Gastrocnemius medialis (tissue), 4 donors: ENCODE data around the gene SGK1. TPM values are rescaled to one million over a fixed set of nuclear protein-coding genes. Genes with fewer than 3 reads are reported as not detected.
"Not testable (repeated sequence)": the region's sequence is repeated elsewhere in the genome, so short reads cannot be mapped to it uniquely, and the experiment has no call there.

Experiments used
- ATAC-seq, 2 donors: fragments of 150-250 bp; one replicate each; pipeline ENCODE4 v1.9.1; 2016
- DNase-seq, 2 donors: peaks; one replicate each; pipeline ENCODE4 v3.0.0-alpha.2; 2019
- H3K27ac ChIP-seq, 4 donors: fragments of 200-600 bp; sonication (generic); 1 replicate in 1 of 4; 2 replicates in 3 of 4; pipeline ENCODE4 v1.5.1; 2016 to 2018; ENCODE audit warnings: mild to moderate bottlenecking in 2 of 4, moderate library complexity in 1 of 4
- H3K27me3 ChIP-seq, 3 donors: fragments of 200-600 bp; sonication (generic) in 2 of 3; 1 replicate in 1 of 3; 2 replicates in 2 of 3; pipeline versions ENCODE4 v1.5.1 to v1.6.0; 2016 to 2019; ENCODE audit warnings: mild to moderate bottlenecking in 1 of 3, moderate library complexity in 1 of 3
- H3K36me3 ChIP-seq, 2 donors: fragments of 200-600 bp; sonication (generic) in 1 of 2; one replicate each; pipeline ENCODE4 v1.5.1; 2017 to 2018
- H3K4me1 ChIP-seq, 2 donors: fragments of 200-600 bp; sonication (generic) in 1 of 2; one replicate each; pipeline ENCODE4 v1.5.1; 2016 to 2017; ENCODE audit warnings: mild to moderate bottlenecking in 2 of 2
- H3K4me3 ChIP-seq, 4 donors: fragments of 200-600 bp; sonication (generic) in 3 of 4; 1 replicate in 1 of 4; 2 replicates in 3 of 4; pipeline ENCODE4 v1.5.1; 2016 to 2019; ENCODE audit warnings: mild to moderate bottlenecking in 2 of 4
- H3K9me3 ChIP-seq, 3 donors: fragments of 200-600 bp; sonication (generic) in 2 of 3; 1 replicate in 1 of 3; 2 replicates in 2 of 3; pipeline ENCODE4 v1.5.1; 2016 to 2019
- POLR2A ChIP-seq, 2 donors: fragments of 450-650 bp; IDR thresholded peaks; one replicate each; pipeline ENCODE4 v1.6.1; 2017; ENCODE audit warnings: antibody characterized with exemption in 2 of 2, mild to moderate bottlenecking in 2 of 2, moderate library complexity in 2 of 2
- in situ Hi-C, 4 donors: fragments of 200-750 bp; cut with MboI; loops; one replicate each; pipeline versions ENCODE4 v1.15.0 to v1.8.0; 2017; ENCODE audit warnings: low sequenced_read_pairs in 4 of 4
- intact Hi-C: fragments of 100-400 bp; cut with DNase I; formaldehyde crosslinking; loops from one replicate; pipeline ENCODE4 v1.15.1; 2023; ENCODE audit warnings: low total_unique reads
- total RNA-seq, 4 donors: library from RNA; depleted of rRNA; stranded (reverse); fragments of >200 nt; gene quantifications; one replicate each; pipeline versions ENCODE4 v1.1.0 to v1.2.3, GENCODE V29; 2016
- TF ChIP-seq, protein P1 (sequence below), 5 experiments: fragments of 450-650 bp in 3 of 5; fragments of 200-600 bp in 2 of 5; sonication (generic) in 2 of 5; IDR thresholded peaks in 4 of 5; conservative IDR thresholded peaks in 1 of 5; 1 replicate in 4 of 5; 2 replicates in 1 of 5; pipeline ENCODE4 v1.5.1; 2016 to 2019; ENCODE audit warnings: antibody characterized with exemption in 5 of 5, mild to moderate bottlenecking in 3 of 5, moderate library complexity in 3 of 5

Gene SGK1
- total RNA-seq, 4 donors from 2014 or later = 43.7 to 100 (median 56.2) TPM

DNA sequence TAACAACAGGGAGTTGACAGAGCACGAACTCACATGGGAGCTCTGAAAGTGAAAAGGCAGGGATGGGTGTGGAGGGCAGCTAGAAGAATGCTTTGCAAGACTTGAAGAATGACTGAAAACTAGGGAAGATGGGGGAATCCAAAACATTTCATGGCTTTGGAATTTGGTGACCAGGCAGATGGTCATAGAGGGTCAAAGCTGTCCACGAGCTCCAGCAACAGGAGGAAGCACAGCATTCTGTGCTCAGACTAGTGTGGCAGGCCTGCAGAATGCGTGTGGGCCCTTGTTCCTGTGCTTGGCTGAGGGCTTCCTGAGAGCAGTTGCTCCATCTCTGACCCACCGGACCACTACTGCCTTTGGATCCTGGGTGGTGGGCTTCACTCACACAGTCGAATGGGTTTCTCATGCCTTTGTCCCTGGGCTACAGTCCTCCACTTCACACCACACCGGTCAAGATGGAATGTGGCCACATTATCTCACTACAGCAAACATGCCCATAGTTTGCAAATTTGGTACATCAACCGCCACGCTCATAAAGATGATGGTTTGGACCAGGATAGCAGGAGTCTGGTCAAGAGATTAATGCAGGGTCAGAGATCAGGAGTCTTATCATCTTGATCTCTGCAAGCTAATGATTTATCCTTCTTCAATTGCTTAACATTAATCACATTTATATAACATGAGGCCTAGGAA is 100.7 kb downstream of the SGK1 start:
- intact Hi-C loops = no loop called here
- Histone ChIP-seq H3K36me3 (no peaks in the 10 kb centered on the region), H3K4me3 (no peak overlapping the region), H3K4me1 (no peaks in the 10 kb centered on the region), H3K27ac (no peak overlapping the region), H3K27me3 (no peaks in the 10 kb centered on the region), H3K9me3 (no peaks in the 10 kb centered on the region)
- in situ Hi-C loops = no loop called here
- DNase-seq (no peak), ATAC-seq (no peak)
- no peak for TF ChIP-seq POLR2A (IDR thresholded peaks at IDR 0.05)
- TF ChIP-seq, protein P1, sequence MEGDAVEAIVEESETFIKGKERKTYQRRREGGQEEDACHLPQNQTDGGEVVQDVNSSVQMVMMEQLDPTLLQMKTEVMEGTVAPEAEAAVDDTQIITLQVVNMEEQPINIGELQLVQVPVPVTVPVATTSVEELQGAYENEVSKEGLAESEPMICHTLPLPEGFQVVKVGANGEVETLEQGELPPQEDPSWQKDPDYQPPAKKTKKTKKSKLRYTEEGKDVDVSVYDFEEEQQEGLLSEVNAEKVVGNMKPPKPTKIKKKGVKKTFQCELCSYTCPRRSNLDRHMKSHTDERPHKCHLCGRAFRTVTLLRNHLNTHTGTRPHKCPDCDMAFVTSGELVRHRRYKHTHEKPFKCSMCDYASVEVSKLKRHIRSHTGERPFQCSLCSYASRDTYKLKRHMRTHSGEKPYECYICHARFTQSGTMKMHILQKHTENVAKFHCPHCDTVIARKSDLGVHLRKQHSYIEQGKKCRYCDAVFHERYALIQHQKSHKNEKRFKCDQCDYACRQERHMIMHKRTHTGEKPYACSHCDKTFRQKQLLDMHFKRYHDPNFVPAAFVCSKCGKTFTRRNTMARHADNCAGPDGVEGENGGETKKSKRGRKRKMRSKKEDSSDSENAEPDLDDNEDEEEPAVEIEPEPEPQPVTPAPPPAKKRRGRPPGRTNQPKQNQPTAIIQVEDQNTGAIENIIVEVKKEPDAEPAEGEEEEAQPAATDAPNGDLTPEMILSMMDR (IDR thresholded peaks at IDR 0.05 in 4 of 5, conservative IDR thresholded peaks at IDR 0.05 in 1 of 5) = no peak

DNA sequence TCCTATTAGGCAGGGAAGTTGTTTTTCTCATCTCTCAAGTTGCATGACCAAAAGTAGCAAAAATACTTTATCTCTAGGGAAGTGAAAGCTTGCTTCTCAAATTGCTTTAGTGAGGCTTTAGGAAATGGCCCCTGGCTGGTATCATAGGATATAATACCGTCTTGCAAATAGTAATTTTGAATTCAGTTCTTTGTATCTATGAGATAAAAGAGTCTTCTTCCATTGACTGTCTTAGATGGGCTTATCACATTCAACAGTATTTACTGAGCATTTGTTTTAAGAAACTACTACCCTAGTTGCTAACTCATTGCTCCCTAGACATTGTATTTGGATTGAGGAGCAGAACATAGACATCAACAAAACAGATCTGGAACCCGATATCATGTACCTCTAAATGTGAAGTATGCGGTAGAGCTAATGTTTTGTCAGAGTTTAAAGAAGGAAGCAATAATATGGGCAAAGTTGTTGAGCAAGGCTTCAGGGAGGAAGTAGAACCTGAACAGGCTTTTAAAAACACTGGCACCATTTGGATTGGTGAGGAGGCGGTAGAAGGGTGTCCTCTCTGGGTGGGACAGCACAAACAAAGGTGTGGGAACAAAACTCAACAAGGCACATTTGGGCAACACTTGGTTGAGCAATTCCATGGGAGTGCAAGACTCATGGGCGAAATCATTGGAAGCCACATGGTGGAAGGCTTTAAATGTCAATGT is 101.5 kb downstream of the SGK1 start:
- TF ChIP-seq, protein P1 (IDR thresholded peaks at IDR 0.05 in 4 of 5, conservative IDR thresholded peaks at IDR 0.05 in 1 of 5) = no peak
- no peak for TF ChIP-seq POLR2A (IDR thresholded peaks at IDR 0.05)
- in situ Hi-C loops = no loop called here
- ATAC-seq (no peak), DNase-seq (no peak)
- Histone ChIP-seq H3K9me3 (no peaks in the 10 kb centered on the region), H3K4me1 (no peaks in the 10 kb centered on the region), H3K36me3 (no peaks in the 10 kb centered on the region), H3K27me3 (no peaks in the 10 kb centered on the region), H3K27ac (no peak overlapping the region), H3K4me3 (no peak overlapping the region)
- intact Hi-C loops = no loop called here

DNA sequence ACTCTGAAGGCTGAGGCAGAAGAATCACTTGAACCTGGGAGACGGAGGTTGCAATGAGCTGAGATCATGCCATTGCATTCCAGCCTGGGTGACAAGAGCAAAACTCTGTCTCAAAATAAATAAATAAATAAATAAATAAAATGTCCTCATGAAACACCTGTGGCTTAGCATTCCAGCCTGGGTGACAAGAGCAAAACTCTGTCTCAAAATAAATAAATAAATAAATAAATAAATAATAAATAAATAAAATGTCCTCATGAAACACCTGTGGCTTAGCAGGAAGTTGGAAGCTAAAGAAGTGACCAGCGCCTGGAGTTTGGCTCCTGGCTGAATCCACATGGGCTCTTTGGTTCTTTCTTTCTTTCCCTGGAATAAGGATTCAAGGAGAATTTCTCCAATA is 104.5 kb downstream of the SGK1 start:
- H3K27me3 ChIP-seq, DNase-seq, H3K4me3 ChIP-seq, H3K9me3 ChIP-seq, in situ Hi-C loops, H3K27ac ChIP-seq, H3K36me3 ChIP-seq, intact Hi-C loops, ATAC-seq, H3K4me1 ChIP-seq: not testable (repeated sequence)

DNA sequence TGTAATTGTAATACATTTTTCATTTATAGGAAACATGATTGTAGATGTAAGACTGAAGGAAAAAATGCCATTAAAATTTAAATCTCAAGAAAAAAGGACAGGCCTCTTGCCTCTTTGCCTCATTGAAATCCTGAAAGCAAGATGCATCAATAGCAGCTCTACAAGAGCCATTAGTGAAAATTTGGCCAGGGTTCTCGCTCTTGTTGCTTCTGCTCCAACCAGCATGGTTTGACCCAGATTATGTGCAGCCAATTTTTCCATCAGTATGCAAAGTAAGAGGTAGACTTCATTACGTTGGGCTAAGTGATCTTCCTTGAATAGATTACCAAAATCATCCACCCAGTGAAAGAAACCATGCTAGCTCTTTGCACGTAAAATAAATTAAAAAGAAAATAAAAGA is 106.6 kb downstream of the SGK1 start:
- no peak overlapping the region for H3K27ac ChIP-seq
- in situ Hi-C loops = no loop called here
- no peaks in the 10 kb centered on the region for H3K4me1 ChIP-seq
- H3K9me3 ChIP-seq = no peaks in the 10 kb centered on the region
- TF ChIP-seq POLR2A (IDR thresholded peaks at IDR 0.05) = no peak
- TF ChIP-seq, protein P1 (IDR thresholded peaks at IDR 0.05 in 4 of 5, conservative IDR thresholded peaks at IDR 0.05 in 1 of 5) = no peak
- no peaks in the 10 kb centered on the region for H3K36me3 ChIP-seq
- intact Hi-C loops = no loop called here
- DNase-seq = no peak
- ATAC-seq = no peak
- no peak overlapping the region for H3K4me3 ChIP-seq
- H3K27me3 ChIP-seq = no peaks in the 10 kb centered on the region

DNA sequence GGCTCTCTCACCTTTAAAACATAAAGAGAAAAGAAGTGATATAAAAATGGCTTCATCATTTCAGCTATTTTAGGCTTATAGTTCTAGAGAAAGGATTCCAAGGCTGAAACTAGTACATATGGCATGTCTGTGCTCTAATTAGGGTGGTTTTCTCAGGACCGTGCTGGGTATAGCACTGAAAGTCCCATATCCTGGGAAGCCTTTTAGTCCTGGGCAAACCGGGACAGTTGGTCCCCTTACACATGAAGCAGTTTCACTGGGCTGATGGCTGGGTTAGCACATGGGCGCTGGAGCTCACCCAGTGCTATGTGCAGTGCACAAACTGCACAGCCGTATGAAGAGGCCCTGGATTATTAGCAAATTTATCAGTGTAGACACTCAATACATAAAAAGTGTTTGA is 110.5 kb downstream of the SGK1 start:
- Histone ChIP-seq H3K9me3 (no peaks in the 10 kb centered on the region), H3K4me1 (no peaks in the 10 kb centered on the region), H3K27me3 (no peaks in the 10 kb centered on the region), H3K4me3 (no peak overlapping the region), H3K36me3 (no peaks in the 10 kb centered on the region), H3K27ac (no peak overlapping the region)
- ATAC-seq (no peak), DNase-seq (no peak)
- intact Hi-C loops (no loop called here), in situ Hi-C loops (no loop called here)
- TF ChIP-seq POLR2A (IDR thresholded peaks at IDR 0.05) = no peak
- TF ChIP-seq, protein P1 (IDR thresholded peaks at IDR 0.05 in 4 of 5, conservative IDR thresholded peaks at IDR 0.05 in 1 of 5) = no peak
